LHCN-M2 (cell line): ENCODE data around the gene VAV3. TPM values are rescaled to one million over a fixed set of nuclear protein-coding genes. Genes with fewer than 3 reads are reported as not detected.
A peak's percentile ranks its signal among the peaks of the same experiment; 100 is the strongest.
"Not testable (repeated sequence)": the region's sequence is repeated elsewhere in the genome, so short reads cannot be mapped to it uniquely, and the experiment has no call there.

ENCODE experiments used
- DNase-seq: peaks from one replicate; pipeline ENCODE4 v3.0.0-alpha.2; 2012; ENCODE audit warnings: low read depth
- total RNA-seq: library from RNA; depleted of rRNA; stranded (reverse); fragments of >200 nt; gene quantifications from 2 replicates; pipeline ENCODE4 v1.2.3, GENCODE V29; 2014

VAV3 gene
- total RNA-seq, 1 experiment from 2014 or later, result 1.4 TPM

DNA sequence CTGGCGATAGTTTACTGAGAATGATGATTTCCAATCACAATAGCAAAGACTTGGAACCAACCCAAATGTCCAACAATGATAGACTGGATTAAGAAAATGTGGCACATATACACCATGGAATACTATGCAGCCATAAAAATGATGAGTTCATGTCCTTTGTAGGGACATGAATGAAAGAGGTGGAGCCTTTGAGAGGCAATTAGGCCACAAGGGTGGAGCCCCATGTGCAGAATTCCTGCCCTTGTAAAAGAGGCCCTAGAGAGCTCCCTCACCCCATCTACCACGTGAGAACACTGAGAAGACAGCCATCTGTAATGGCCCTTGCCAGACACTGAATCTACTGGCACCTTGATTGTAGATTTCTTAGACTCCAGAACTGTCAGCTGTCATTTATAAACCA lies 314.2 kb downstream of the VAV3 start:
- DNase-seq, result not testable (repeated sequence)

DNA sequence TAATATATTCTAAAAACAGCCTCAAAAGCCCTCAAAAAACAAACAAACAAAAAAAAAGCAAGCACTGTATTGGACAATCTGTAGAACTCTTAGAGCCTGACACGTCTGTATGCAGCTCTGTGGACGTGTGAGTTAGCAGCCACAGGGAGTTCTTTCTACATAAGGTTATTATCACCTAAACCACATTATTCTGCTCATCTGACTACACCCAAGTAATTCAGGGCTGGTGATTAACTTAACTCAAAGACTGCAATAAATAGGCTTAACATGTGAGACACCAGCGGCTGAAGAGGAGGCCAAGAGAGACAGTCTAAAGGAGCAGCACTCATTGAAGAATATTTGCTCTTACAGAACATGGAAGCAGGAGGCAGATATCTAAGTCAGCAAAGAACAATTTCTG lies 316.0 kb downstream of the VAV3 start:
- DNase-seq, result peak; percentile 34

DNA sequence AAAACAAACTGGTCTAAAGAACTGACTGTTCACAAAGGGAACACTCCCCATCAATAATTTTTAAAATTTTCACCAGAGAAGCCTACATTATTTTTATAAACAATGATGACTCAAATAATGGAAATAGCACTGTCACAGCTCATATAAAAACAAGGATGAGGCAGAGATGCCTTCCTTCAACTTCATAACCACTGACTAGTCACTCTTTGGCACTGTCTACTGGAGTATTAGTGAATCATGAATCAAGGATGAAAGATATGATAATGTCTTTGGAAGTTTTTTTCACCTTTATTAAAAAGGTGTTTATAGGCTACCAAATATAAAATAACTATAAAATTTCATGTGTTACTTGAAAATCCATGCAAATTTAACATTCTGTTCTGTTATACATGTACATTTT lies 316.9 kb downstream of the VAV3 start:
- peak; percentile 86 for DNase-seq

DNA sequence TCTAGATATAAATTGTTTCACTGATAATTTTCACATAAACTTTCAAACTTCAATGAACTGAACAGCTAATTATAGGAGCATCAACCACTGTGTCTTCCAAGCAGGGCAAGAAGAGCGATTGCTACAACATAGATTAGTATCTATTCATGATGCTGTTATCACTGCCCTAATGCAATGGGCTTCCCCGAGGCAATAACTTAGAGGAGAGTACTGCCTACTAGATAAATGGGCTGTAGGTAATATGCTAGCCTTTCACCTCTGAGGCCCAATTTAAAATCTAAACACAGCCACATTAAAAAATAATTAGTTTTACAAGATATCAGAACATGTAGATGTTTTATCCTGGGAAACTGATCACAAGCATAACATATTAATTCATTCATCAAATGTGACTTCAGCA lies 318.0 kb downstream of the VAV3 start:
- no peak for DNase-seq

DNA sequence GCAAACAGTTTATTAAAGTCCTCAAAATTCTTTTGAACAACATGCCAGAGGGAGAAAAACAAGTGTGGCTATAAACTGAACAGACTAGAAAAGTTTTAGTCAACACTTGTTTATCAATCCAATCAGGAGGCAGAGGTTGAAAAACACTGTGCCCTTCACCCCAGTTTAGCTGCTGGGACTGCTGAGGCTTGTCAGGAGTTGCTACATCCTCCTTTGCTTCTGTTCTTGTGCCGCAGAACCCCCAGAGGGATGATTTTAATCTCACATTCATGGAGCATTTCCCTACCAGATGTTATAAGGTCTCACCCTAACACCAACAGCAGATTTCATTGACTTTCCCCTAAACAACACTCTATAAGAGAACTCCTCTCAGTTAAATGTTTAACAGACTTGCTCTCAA lies 321.2 kb downstream of the VAV3 start:
- DNase-seq, result no peak

DNA sequence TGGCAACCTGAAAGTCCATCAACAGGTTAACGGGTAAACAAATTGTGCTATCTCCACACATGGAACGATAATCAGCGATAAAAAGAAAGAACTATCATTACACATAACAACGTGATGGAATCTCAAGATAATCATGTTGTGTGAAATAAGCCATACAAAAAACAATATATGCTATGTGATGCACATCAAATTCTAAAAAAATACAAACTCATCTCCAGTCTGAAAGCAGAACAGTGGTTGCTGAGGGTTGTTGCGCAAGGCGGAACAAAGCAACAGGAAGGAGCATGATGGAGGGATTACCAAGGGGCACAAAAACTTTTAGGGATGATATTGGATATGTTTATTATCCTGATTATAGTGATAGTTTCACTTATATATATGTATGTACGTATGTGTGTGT lies 324.8 kb downstream of the VAV3 start:
- no peak for DNase-seq

DNA sequence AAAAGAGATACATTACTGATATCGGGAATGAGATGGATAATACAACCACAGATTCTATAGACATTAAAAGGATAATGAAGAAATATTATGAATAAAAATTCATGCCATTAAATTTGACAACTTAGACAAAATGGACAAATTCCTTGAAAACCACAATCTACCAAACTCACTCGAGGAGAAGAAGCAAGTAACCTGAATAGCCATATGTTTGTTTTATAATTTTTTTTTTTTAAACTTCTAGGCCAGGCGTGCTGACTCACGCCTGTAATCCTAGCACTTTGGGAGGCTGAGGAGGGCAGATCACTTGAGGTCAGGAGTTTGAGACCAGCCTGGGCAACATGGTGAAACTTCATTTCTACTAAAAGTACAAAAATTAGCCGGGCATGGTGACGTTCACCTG lies 327.9 kb downstream of the VAV3 start:
- peak; percentile 39 for DNase-seq

DNA sequence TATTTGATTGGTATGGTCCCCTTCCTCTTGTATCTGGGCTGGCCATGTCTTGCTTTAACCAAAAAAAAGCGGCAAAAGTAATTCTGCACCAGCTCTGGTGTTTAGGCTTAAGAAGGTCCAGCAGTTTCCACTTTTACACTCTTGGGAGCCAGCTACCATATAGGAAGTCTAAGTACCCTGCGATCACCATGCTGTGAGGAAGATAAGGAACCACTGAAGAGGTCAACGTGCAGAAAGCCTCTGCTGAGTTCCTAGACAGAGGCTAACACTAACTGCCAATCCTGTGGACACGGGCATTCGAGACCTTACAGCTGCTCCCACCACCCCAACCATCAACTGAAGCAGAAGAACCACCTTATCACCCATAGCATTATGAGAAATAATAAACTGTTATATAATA lies 331.4 kb downstream of the VAV3 start:
- DNase-seq, result no peak

DNA sequence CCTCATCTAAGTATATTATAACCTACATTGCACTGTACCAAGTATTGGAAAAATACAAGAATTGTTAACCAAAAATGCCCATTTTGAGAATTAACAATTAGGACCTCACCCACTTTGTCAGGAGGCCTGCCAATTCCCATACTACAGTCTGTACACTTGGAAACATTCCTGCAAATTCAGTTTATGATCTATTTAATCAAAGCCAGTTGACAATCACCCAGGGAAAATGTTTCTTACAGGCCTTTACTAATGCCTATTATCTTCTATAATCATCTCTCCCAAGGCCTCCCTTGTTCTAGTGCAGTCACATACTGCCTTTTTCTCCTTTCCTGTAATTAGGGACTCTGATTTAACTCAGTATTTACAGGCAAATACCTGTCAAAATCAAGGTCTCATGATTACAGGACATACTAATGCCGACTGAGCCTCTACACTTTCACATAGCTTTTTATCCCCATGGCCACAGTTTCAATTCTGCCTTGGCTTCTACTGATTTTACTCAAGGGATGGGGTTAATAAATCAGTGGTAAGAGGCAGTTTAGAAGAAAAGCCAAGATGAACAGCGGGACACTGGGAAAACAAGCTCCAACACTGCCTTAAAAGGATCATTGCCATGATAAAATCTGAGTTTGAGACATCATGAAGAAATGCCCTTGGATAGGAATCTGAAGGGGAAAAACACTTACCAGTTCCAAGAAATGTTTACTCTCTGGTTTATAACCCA lies 338.7 kb downstream of the VAV3 start:
- DNase-seq, result no peak

DNA sequence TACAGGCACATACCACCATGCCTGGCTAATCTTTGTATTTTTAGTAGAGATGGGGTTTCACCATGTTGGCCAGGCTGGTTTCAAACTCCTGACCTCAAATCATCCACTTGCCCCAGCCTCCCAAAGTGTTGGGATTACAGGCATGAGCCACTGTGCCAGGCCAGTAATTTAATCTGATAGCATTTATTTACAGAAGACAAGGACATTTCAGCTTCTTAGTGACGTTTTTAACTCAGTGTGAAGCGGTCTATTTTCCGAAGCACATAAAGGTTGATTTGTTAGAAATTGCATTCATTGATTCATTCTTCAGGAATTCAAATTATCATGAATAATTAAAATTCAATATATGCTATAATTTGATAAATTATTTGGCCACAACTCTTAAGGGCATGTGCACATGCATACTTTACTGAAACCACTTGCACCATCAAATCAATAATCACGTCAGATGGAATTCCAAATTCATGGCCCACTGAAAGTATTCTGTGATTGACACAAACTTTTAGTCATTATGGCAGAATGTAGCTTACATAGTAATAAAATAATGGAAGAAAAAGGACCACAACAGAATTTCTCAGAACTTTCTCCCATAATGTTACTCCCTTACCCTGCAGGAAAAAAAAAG lies 339.5 kb downstream of the VAV3 start:
- DNase-seq, result no peak

DNA sequence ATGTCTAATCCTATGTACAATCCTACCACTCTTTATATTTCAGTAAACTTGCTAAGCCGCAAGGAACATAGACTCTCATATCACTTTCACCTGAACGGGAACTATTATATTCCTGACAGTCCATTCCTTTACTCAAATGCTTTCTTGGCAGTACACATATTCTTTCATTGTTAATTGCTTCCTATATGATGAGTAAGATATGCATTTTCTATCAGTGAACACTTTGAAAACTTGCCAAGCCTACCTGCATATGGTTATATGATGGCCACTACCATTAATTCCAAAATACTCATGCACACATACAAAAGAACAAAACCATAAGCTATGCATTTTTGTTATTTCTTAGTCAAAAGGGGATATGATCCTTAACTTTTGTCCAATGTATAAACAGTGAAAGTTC lies 341.5 kb downstream of the VAV3 start:
- DNase-seq, result no peak

DNA sequence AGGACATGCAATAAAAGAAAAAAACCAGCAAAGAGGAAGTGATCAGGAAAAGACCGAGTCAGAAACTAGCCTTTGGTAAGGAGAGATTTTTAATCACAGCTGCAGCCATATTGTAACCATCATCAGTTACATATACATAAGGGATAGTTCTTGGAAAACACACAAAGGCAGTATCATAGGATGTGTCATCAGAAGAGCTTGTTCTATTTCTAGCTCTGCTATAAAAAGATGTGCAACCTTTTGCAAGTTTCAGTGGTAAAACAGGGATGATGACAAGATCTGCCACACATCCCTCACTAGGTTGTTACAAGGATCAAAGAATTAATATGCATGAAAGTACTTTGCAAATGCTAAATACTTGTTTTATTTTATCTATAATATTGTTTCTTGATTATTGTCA lies 342.0 kb downstream of the VAV3 start:
- DNase-seq, result peak; percentile 41

DNA sequence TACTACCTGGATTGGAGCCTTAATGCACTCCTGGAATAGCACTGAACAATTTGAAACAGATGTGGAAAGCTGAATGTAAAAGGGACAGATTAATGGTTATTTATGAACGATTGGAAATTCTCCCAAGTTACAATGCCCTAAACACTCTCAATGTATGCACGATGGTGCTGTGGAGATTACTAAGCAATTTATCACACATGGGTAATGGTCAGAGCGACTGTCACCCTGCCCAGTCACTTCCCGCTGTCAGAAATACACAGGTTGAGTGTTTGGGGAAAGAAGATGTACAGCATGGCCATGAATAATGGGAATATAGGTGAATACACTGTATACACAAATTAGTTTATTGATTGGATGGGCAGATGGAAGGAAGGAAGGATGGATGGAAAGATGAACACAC lies 342.4 kb downstream of the VAV3 start:
- DNase-seq, result no peak

DNA sequence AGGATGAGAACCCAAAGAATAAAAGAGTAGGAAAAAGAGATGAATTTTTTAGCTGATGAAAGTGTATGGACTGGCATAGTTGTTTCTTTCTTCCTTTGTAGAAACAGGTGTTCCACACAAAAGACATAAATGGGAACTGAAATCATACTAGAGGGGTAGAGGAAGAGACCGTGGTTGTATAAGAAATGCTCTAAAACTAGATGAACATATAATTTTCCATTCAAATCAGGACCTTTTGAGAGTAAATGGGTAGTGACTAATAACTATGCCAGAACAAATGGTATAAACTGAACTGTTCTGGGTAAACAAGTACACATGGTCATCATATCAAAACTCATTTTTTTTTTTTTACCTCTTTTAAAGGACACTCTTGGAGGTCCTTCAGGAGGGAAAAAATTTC lies 344.2 kb downstream of the VAV3 start:
- DNase-seq, result no peak

DNA sequence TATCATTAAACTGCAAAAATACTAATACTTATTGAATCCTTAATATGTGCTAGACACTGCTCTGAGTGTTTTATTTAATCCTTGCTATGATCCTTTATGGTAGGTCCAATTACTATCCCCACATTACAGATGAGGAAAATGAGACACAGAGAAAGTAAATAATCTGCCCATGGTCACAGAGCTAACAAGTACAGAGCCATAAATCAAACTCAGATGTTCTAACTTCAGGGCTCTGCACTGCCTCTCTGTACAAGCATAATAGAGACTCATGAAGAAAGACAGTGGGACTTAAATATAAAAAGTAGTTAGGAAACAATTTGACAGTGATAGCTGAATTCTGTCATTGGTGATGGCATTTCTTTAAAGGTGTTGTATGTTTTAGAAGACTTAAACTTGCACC lies 346.4 kb downstream of the VAV3 start:
- no peak for DNase-seq

DNA sequence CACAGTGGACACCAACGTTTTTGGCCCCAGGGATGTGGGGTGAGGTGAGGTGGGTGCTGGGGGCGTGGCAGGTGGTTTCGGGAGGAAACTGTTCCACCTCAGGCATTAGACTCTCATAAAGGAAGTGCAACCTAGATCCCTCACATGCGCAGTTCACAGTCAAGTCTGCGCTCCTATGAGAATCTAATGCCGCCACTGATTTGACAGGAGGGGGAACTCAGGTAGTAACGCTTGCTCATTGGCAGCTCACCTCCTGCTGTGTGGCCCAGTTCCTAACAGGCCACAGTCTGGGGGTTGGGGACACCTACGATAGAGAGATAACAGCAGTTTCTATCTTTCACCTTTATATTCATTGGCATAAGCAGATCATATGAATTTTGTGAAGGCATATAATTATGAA lies 347.1 kb downstream of the VAV3 start:
- DNase-seq, result no peak

DNA sequence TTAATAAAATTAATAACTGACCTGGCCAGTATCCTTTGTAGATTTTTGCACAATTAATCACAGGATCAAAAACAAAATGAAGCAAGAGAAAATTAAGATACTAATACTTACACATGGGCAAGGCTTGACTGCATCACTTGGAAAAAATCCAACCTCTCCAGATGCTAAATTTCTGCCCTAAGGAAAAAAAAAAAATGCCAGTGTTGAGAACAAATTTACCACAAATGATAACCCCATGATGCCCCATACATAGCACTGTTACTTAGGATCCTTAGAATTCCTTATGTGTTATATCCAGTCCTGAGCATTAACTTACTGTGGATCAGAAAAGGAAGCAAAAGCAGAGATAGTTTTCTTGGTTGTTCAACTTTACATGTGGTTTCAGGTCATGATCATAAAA lies 347.5 kb downstream of the VAV3 start:
- no peak for DNase-seq

DNA sequence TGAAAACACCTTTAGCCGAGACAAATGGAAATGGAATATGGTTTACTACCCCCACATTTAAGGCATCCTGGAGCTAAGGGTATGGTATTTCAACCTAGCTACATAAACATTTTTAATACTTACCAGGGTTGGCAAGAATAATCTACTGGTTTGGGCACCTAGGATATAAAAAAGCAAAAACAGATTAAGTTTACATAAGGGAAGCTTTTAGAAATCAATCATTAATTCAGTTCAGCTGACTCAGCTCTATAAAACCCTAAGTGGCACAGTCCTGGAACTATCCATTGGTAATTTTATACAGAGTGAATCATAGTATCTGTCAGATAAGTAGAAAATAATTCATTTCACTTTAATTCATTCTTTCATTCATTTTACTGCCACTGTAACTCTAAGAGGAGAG lies 355.2 kb downstream of the VAV3 start:
- DNase-seq, result no peak

DNA sequence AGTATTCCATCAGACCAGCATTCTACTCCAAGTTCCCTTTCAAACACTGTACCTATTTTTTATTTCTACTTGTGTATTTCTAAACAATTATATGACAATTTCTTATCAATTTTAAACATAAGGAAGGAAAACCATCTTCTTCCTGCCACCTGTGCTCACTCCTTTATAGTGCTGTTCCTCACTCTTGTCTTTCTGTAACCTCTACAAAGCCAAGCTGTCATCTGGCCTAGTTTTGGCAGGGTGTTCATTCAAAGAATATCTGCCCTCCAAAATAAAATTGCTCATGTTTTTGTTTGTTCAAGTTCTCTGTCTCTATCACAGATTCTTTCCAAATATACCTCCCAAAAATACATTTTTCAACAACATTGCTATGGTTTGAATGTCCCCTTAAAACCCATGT lies 360.2 kb downstream of the VAV3 start:
- DNase-seq, result no peak

DNA sequence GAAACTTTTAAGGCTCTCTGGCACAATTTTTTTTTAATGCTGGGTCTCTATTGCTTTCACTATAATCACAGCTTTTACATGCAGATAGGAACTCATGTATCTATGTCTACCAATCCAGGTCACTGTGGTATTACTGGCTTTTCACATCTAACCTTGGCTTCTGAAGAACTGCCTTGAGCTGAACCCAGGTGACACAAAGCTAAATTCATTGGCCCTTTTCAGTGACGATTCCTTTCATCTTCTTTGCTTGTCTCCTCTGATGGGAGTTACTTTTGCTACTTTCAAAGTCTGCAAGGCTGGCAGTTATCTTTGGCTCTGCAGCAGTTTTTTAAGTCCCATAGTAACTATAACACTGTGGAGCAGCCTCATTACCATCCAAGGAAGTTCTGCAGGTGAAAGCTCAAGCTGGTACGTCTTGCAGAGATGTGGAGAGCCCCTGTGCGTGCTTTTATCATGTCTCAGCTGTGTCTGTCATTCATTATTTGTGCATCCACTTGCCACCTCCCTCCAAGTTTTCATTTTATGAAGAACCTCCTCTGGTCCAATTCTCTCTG lies 364.3 kb downstream of the VAV3 start:
- DNase-seq, result no peak

DNA sequence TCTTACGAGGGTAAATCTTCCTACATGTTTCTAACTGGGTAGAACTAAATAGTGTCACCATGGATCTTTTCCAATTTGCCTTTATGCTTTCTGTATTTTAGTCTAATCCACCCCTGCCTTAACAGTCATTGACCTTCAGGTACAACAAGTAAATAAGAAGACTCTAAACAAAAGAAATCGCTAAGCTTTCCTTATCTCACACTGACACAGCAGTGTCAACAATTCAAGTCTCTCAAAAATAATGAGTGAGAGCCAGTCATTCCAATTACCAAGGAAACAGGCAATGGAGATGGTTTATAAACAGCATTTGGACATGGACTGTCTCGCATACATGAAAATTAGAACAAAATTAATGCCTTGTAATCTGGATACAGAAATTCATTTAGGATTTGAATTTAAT lies 365.8 kb downstream of the VAV3 start:
- no peak for DNase-seq

DNA sequence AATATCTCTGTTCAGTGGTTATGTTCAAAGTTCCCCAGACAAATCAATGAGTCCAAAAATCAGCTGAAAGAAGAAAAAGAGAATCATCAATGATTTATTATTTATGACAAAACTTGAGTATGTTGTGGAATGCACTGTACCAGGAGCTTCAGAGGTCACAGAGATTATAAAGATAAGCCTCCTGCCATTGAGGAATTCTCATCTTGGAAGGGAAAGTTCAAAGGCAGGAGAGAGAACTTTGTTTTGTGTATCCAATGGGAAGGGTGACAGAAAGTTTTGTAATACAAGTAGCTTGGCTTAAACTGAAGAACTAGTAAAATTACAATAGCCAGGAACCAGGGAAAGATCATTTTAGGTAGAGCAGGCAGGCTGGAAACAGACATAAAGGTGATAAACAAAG lies 367.7 kb downstream of the VAV3 start:
- DNase-seq, result no peak

DNA sequence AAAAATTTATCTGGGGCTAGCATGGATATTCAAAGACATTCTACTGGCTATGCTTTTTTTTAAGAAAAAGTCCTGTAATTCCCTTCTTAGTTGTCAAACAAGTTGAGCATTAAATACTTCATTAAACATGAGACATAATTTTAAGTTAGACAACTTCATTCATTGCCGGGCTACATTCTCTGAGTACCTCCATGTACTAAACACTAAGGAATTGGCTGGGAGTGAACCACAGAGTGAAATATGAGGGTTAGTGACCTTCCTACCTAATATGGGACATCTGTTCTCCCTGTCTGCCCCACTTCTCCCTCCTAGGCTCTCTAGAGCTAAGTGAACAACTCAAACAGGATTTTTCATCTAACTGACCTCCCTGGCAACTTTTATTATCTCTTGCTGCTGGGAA lies 370.4 kb downstream of the VAV3 start:
- peak; percentile 5 for DNase-seq
